PC-3 (cell line): Measurements from ENCODE around the gene CNTNAP5. TPM values are rescaled to one million over a fixed set of nuclear protein-coding genes. Genes with fewer than 3 reads are reported as not detected.

Source experiments
- ATAC-seq: fragments of 200-7000 bp; cut with Tn5 transposase; 2 replicates; pipeline ENCODE4 v1.9.1; 2020; ENCODE audit warnings: mild to moderate bottlenecking, moderate library complexity
- BruUV-seq: library from RNA; stranded (reverse); fragments of 400-500 nt; replicated peaks from 2 replicates; lab custom pipeline; 2021; lab: Mats Ljungman, UMichigan
- CTCF ChIA-PET: fragments of 300-600 bp; sonication (Branson Sonifier 250); formaldehyde crosslinking; loops from one replicate; lab custom pipeline; 2022; ENCODE audit warnings: antibody characterized with exemption; lab: Charles Lee
- POLR2A ChIA-PET: fragments of 300-600 bp; sonication (Branson Sonifier 250); formaldehyde crosslinking; loops from one replicate; lab custom pipeline; 2022; ENCODE audit warnings: antibody characterized with exemption; ENCODE audit not compliant: unreplicated experiment; lab: Charles Lee
- DNase-seq: peaks from one replicate; pipeline ENCODE4 v3.0.0-alpha.2; 2015
- H2AFZ ChIP-seq: fragments of 300-600 bp; sonication (generic); 2 replicates; pipeline ENCODE4 v1.6.0; 2016; ENCODE audit warnings: antibody characterized with exemption, low read length
- H3F3A ChIP-seq: fragments of 300-600 bp; sonication (generic); one replicate; pipeline ENCODE4 v1.6.0; 2017; ENCODE audit warnings: antibody characterized with exemption, low read length, control low read depth, mild to moderate bottlenecking; ENCODE audit not compliant: unreplicated experiment
- H3K27ac ChIP-seq: fragments of 300-600 bp; sonication (generic); 2 replicates; pipeline ENCODE4 v1.5.1; 2016; ENCODE audit warnings: mild to moderate bottlenecking, low read length
- H3K27me3 ChIP-seq: fragments of 300-600 bp; sonication (generic); 2 replicates; pipeline ENCODE4 v1.6.1; 2016; ENCODE audit warnings: low read length, mixed read lengths
- H3K36me3 ChIP-seq: fragments of 300-600 bp; sonication (generic); 2 replicates; pipeline ENCODE4 v1.6.1; 2016; ENCODE audit warnings: low read depth, mixed run types, low read length, mixed read lengths
- H3K4me1 ChIP-seq: fragments of 300-600 bp; sonication (generic); 2 replicates; pipeline ENCODE4 v1.5.1; 2016; ENCODE audit warnings: low read length; ENCODE audit not compliant: insufficient read depth
- H3K4me2 ChIP-seq: fragments of 300-600 bp; sonication (generic); 2 replicates; pipeline ENCODE4 v1.6.0; 2016; ENCODE audit warnings: low read length
- H3K4me3 ChIP-seq: fragments of 300-600 bp; sonication (generic); 2 replicates; pipeline ENCODE4 v1.5.1; 2016; ENCODE audit warnings: mild to moderate bottlenecking, low read length, mixed read lengths
- H3K79me2 ChIP-seq: fragments of 300-600 bp; sonication (generic); 2 replicates; pipeline ENCODE4 v1.6.1; 2017; ENCODE audit warnings: low read length, mixed read lengths
- H3K9ac ChIP-seq: fragments of 300-600 bp; sonication (generic); 2 replicates; pipeline ENCODE4 v1.6.0; 2016; ENCODE audit warnings: mild to moderate bottlenecking, low read length
- H3K9me2 ChIP-seq: fragments of 300-600 bp; sonication (generic); replicated peaks from 2 replicates; pipeline ENCODE4 v1.6.1; 2016; ENCODE audit warnings: mixed run types, low read length, mixed read lengths
- H3K9me3 ChIP-seq: fragments of 300-600 bp; sonication (generic); 2 replicates; pipeline ENCODE4 v1.6.1; 2016; ENCODE audit warnings: low read length, mixed read lengths
- H4K20me1 ChIP-seq: fragments of 300-600 bp; sonication (generic); 2 replicates; pipeline ENCODE4 v1.6.1; 2016; ENCODE audit warnings: low read length, mixed read lengths
- CTCF ChIP-seq: fragments of 300-600 bp; sonication (generic); conservative IDR thresholded peaks from 2 replicates; pipeline ENCODE4 v1.5.1; 2017; ENCODE audit warnings: antibody characterized with exemption, low read depth, mild to moderate bottlenecking, low read length
- EZH2 ChIP-seq: fragments of 300-600 bp; sonication (generic); IDR thresholded peaks from one replicate; pipeline ENCODE4 v1.6.1; 2017; ENCODE audit warnings: antibody characterized with exemption, mild to moderate bottlenecking, low read length; ENCODE audit not compliant: unreplicated experiment
- EZH2phosphoT487 ChIP-seq: fragments of 300-600 bp; sonication (generic); IDR thresholded peaks from 2 replicates; pipeline ENCODE4 v1.6.1; 2018; ENCODE audit warnings: mild to moderate bottlenecking, antibody characterized with exemption, low read length, borderline replicate concordance
- intact Hi-C: fragments of 100-400 bp; cut with micrococcal nuclease; formaldehyde crosslinking; loops from 2 replicates; pipeline ENCODE4 v1.9.0; 2023
- total RNA-seq: library from RNA; depleted of rRNA; stranded (reverse); fragments of >200 nt; gene quantifications from 2 replicates; pipeline ENCODE4 v1.2.3, GENCODE V29; 2014

Gene CNTNAP5
- total RNA-seq, 1 experiment from 2014 or later, result not detected

GRCh38 chr2:124913868-124914267 lies 888.8 kb downstream of the CNTNAP5 start:
- Histone ChIP-seq H3F3A (no peaks in the 10 kb centered on the region), H3K4me3 (no peak overlapping the region), H3K36me3 (no peaks in the 10 kb centered on the region), H3K4me2 (no peak overlapping the region), H3K4me1 (no peaks in the 10 kb centered on the region), H3K9me3 (no peaks in the 10 kb centered on the region), H3K9ac (no peak overlapping the region), H3K79me2 (no peaks in the 10 kb centered on the region), H4K20me1 (no peaks in the 10 kb centered on the region), H3K9me2 (no peaks in the 10 kb centered on the region), H2AFZ (no peak overlapping the region), H3K27me3 (no peaks in the 10 kb centered on the region), H3K27ac (no peak overlapping the region)
- ChIA-PET POLR2A (no interaction called here), CTCF (no interaction called here)
- no TSS peak for BruUV-seq
- intact Hi-C loops, result no loop called here
- no peak for DNase-seq
- ATAC-seq, result no peak
- TF ChIP-seq EZH2 (no peak), EZH2phosphoT487 (no peak), CTCF (no peak)

DNA sequence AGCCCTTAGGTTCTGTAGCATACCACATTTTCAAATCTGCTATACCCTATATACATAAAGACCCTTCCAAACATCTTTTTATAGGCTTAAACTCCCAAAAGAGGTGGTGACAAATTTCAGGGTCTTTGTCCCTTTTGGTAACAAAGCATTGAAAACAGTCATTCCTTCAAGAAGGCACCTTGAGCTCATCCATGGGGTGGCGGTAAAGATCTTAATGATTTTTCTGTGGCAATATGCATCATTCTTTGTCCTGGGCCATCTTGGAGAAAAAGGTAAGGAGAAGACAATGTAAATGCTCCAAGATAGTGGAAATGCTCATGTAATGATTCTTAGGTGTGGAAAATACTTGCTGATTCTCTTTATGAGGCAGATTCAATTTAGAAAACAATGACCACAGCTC lies 890.5 kb downstream of the CNTNAP5 start:
- H3K4me2 ChIP-seq, result no peak overlapping the region
- H4K20me1 ChIP-seq, result no peaks in the 10 kb centered on the region
- H3K9me2 ChIP-seq, result no peaks in the 10 kb centered on the region
- H3K4me3 ChIP-seq, result no peak overlapping the region
- TF ChIP-seq CTCF (0 out of 2 replicates have a peak, but pooled peaks have one; percentile 23), EZH2phosphoT487 (no peak)
- no peaks in the 10 kb centered on the region for H3K4me1 ChIP-seq
- no TSS peak for BruUV-seq
- no peak overlapping the region for H3K9ac ChIP-seq
- no peaks in the 10 kb centered on the region for H3K79me2 ChIP-seq
- CTCF ChIA-PET, result no interaction called here
- POLR2A ChIA-PET, result no interaction called here
- H3K27ac ChIP-seq, result no peak overlapping the region
- H3K9me3 ChIP-seq, result no peaks in the 10 kb centered on the region
- no peak for ATAC-seq
- H3K27me3 ChIP-seq, result no peaks in the 10 kb centered on the region
- H3F3A ChIP-seq, result no peaks in the 10 kb centered on the region
- H2AFZ ChIP-seq, result no peak overlapping the region
- no peaks in the 10 kb centered on the region for H3K36me3 ChIP-seq
- DNase-seq, result no peak
- intact Hi-C loops, result no loop called here

GRCh38 chr2:124919296-124919695 lies 894.2 kb downstream of the CNTNAP5 start:
- Histone ChIP-seq H3F3A (no peaks in the 10 kb centered on the region), H4K20me1 (no peaks in the 10 kb centered on the region), H3K9me3 (no peaks in the 10 kb centered on the region), H3K4me2 (no peak overlapping the region), H3K27me3 (no peaks in the 10 kb centered on the region), H3K79me2 (no peaks in the 10 kb centered on the region), H3K9me2 (no peaks in the 10 kb centered on the region), H3K9ac (no peak overlapping the region), H3K36me3 (no peaks in the 10 kb centered on the region), H2AFZ (no peak overlapping the region), H3K27ac (no peak overlapping the region), H3K4me3 (no peak overlapping the region), H3K4me1 (no peaks in the 10 kb centered on the region)
- intact Hi-C loops, result no loop called here
- POLR2A ChIA-PET, result no interaction called here
- no peak for ATAC-seq
- CTCF ChIA-PET, result no interaction called here
- BruUV-seq, result no TSS peak
- no peak for DNase-seq
- no peak for TF ChIP-seq EZH2phosphoT487
- no peak for TF ChIP-seq CTCF
- no peak for TF ChIP-seq EZH2
